ENCODE measurements around the gene ESD.
A peak's percentile ranks its signal among the peaks of the same experiment; 100 is the strongest.

ESD gene

DNA sequence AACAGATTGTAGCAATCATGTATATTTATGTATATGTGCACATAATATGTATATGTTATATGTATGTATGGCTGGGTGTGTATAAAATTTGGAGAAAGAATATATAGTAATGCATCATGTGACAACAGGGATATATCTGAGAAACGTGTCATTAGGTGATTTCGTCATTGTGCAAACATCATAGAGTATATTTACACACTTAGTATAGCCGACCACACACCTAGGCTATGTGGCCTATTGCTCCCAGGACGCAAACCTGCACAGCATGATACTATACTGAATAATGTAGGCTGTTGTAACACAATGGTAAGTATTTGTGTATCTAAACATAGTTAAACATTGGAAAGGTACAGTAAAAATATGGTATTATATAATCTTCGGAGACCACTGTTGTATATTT is 43.8 kb downstream of the ESD start:
- DNase-seq (ENCODE audit: low read depth) = no peak
- H3K4me3 ChIP-seq (ENCODE audit: control insufficient read depth, low read depth, low read length) = no peak overlapping the region
- TF ChIP-seq, protein P1, sequence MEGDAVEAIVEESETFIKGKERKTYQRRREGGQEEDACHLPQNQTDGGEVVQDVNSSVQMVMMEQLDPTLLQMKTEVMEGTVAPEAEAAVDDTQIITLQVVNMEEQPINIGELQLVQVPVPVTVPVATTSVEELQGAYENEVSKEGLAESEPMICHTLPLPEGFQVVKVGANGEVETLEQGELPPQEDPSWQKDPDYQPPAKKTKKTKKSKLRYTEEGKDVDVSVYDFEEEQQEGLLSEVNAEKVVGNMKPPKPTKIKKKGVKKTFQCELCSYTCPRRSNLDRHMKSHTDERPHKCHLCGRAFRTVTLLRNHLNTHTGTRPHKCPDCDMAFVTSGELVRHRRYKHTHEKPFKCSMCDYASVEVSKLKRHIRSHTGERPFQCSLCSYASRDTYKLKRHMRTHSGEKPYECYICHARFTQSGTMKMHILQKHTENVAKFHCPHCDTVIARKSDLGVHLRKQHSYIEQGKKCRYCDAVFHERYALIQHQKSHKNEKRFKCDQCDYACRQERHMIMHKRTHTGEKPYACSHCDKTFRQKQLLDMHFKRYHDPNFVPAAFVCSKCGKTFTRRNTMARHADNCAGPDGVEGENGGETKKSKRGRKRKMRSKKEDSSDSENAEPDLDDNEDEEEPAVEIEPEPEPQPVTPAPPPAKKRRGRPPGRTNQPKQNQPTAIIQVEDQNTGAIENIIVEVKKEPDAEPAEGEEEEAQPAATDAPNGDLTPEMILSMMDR (IDR thresholded peaks at IDR 0.05; ENCODE audit: control insufficient read depth, insufficient read depth, low read depth, low read length, missing control alignments) = no peak

DNA sequence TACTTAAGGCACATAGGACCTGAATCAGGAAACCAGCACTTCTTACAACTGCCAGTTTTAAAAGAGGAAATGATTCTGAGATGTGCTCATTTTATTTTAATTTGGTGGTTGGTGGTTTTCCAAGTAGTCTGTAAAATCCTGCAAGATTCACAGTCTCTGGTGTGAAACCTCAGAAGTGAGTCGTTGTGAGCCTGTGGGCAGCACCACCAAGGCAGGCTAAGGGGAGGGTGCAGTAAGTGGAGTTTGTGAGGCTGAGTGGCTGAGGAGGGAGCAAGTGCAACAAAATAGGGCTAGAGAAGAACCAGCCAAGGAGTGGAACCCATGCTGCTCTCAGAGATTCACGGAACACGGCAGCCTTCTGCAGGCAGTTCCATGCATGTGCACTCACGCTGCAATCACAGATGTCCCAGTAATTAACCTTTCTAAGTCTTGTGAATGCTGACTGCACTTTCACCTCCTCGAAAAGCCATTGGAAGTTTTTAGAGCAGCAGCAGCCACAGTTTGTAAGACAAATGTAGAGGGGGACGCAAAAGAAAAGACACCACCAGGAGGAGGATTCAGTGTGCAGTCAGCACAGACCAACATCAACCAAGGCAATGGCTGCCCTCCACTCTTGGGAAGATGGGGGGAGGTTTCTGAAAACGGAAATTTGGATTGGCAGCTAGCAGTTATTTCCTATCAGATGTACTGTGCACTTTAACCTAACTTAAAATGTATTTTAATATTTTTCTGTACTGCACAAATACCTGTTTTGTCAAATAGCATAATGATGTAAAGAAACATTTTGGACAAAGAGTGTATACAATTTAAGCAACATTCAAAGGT is 44.9 kb downstream of the ESD start:
- TF ChIP-seq, protein P1 (IDR thresholded peaks at IDR 0.05; ENCODE audit: control insufficient read depth, insufficient read depth, low read depth, low read length, missing control alignments) = no peak
- peak; percentile 11 for DNase-seq (ENCODE audit: low read depth)
- no peak overlapping the region for H3K4me3 ChIP-seq (ENCODE audit: control insufficient read depth, low read depth, low read length)

DNA sequence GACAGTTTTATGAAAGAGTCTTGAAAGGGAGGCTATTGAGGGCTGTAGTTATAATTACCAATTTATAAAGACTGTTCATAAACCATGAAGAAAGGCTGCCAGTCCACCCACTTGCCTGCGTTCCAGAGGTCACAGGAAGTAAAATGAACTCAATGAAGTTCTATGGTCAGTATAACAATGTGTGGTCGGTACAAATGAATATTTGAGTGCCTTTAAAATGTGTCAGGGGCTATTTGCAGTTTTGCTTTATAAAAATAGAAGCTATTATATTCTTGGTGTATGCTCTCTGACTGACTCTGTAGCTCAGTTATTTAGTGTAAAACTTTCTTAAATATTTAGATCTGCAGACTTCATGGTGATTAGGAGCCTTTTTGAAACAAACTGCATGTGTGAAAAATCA is 47.0 kb downstream of the ESD start:
- H3K4me3 ChIP-seq (ENCODE audit: control insufficient read depth, low read depth, low read length) = no peak overlapping the region
- no peak for DNase-seq (ENCODE audit: low read depth)
- TF ChIP-seq, protein P1 (IDR thresholded peaks at IDR 0.05; ENCODE audit: control insufficient read depth, insufficient read depth, low read depth, low read length, missing control alignments) = no peak

DNA sequence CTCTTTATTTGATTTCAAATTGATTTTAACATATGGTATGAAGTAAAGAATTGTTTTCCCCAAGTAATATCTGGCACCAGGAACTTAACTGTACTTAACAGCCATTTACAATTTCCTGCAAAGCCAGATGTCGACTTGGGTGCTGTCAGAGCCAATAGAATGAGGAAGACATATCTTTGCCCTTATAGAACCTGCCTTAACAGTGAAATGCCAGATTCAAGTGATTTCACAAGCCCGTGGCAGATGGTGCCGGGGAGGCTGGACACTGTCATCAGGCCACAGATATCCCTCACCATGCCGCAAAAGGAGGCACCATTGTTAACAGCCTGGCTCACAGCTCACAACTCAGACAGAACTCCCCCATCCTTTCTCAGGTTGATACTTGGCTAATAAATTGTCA is 48.7 kb downstream of the ESD start:
- H3K4me3 ChIP-seq (ENCODE audit: control insufficient read depth, low read depth, low read length) = no peak overlapping the region
- TF ChIP-seq, protein P1 (IDR thresholded peaks at IDR 0.05; ENCODE audit: control insufficient read depth, insufficient read depth, low read depth, low read length, missing control alignments) = no peak
- DNase-seq (ENCODE audit: low read depth) = no peak

DNA sequence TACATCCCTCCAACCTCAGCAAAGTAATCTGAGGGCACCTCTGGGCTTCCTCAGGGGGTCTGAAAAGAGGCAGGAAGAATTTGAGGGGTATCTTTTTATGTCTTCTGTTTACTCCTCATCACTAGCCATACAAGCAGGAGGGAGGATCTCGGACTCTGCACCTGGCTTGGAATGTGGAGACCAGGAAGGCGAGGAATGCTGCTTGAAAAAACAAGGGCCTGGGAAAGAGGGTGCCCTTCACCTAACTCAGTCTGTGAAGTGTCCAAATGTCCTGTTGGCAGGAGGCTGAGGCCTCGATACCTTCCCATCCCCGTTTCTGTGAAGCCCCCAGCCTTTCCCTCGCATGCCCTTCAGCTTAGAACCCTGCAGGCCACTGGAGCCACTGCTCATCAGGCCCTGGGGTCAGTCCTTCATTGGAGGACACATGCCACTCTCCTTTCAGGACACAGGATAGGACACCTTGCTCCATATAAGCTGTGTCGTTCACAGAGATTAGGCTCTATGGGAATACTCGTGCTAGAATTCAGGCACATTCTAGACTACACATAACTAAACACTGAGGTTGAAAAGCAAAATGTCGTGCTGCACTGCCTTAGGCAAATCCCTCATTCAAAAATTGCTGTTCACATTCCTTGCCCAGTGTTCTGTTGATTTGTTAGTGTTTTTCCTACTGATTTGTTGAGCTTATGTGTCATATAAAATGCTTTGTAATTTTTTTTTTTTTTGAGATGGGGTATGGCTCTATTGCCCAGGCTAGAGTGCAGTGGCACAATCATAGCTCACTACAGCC is 49.7 kb downstream of the ESD start:
- TF ChIP-seq, protein P1 (IDR thresholded peaks at IDR 0.05; ENCODE audit: control insufficient read depth, insufficient read depth, low read depth, low read length, missing control alignments) = no peak
- H3K4me3 ChIP-seq (ENCODE audit: control insufficient read depth, low read depth, low read length) = no peak overlapping the region

DNA sequence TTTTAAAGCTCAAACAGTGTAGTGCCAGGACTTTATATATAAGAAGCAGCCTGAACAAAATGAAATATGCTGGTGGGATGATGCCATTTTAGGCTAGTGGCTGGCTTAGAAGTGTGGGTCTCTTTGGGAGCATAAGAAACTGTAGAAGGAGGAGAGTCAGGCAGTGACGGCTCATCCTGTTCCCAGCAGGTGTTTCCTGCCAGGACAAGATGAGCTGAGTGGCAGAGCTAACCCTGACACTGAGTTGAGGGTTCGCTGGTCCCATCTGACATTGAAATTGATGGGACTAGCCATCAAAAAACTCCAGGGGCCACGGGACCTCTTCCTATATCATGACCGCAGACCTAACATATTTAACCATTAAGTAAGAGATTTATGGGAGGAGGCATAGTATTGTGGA is 51.3 kb downstream of the ESD start:
- no peak for DNase-seq (ENCODE audit: low read depth)
- TF ChIP-seq, protein P1 (IDR thresholded peaks at IDR 0.05; ENCODE audit: control insufficient read depth, insufficient read depth, low read depth, low read length, missing control alignments) = no peak
- no peak overlapping the region for H3K4me3 ChIP-seq (ENCODE audit: control insufficient read depth, low read depth, low read length)

More for the DNA sequence above, 49.7 kb downstream of the ESD start:
- DNase-seq (ENCODE audit: low read depth) = no peak
